Liver (tissue), 3 donors: ENCODE results near the gene STK33.

Experiments
- FOXA1 ChIP-seq: IDR thresholded peaks from 2 replicates; pipeline ENCODE4 v1.6.1; 2016; ENCODE audit warnings: antibody characterized with exemption
- GABPA ChIP-seq, 2 donors: IDR thresholded peaks in 1 of 2; conservative IDR thresholded peaks in 1 of 2; 2 replicates each; pipeline ENCODE4 v1.6.1; 2016; ENCODE audit warnings: antibody characterized with exemption in 2 of 2, mild to moderate bottlenecking in 1 of 2, moderate library complexity in 1 of 2
- HNF4A ChIP-seq, 2 donors: conservative IDR thresholded peaks; 2 replicates each; pipeline ENCODE4 v1.6.1; 2016; ENCODE audit warnings: antibody characterized with exemption in 2 of 2, mild to moderate bottlenecking in 2 of 2
- HNF4G ChIP-seq: IDR thresholded peaks from 2 replicates; pipeline ENCODE4 v1.6.1; 2016; ENCODE audit warnings: antibody characterized with exemption
- JUND ChIP-seq, 2 donors: IDR thresholded peaks; 2 replicates each; pipeline ENCODE4 v1.6.1; 2016; ENCODE audit warnings: antibody characterized with exemption in 2 of 2
- NR2F2 ChIP-seq: IDR thresholded peaks from 2 replicates; pipeline ENCODE4 v1.6.1; 2016; ENCODE audit warnings: antibody characterized with exemption
- RAD21 ChIP-seq, 2 donors: IDR thresholded peaks; 2 replicates each; pipeline ENCODE4 v1.6.1; 2016; ENCODE audit warnings: antibody characterized with exemption in 2 of 2, mild to moderate bottlenecking in 2 of 2
- RXRA ChIP-seq, 2 donors: IDR thresholded peaks; 2 replicates each; pipeline ENCODE4 v1.6.1; 2017 to 2018; ENCODE audit warnings: antibody characterized with exemption in 2 of 2, mild to moderate bottlenecking in 1 of 2
- SP1 ChIP-seq: IDR thresholded peaks from 2 replicates; pipeline ENCODE4 v1.6.1; 2018; ENCODE audit warnings: antibody characterized with exemption, mild to moderate bottlenecking
- TAF1 ChIP-seq: conservative IDR thresholded peaks from 2 replicates; pipeline ENCODE4 v1.6.1; 2016; ENCODE audit warnings: antibody characterized with exemption, mild to moderate bottlenecking
- TF ChIP-seq, protein P1 (sequence below): fragments of 150-350 bp; IDR thresholded peaks from 2 replicates; pipeline ENCODE4 v1.5.1; 2017; ENCODE audit warnings: improper control_type of control experiment, low read depth, low read length; ENCODE audit not compliant: missing input control
- TF ChIP-seq, protein P2 (sequence below): IDR thresholded peaks from 2 replicates; pipeline ENCODE4 v1.6.1; 2016; ENCODE audit warnings: antibody characterized with exemption
- donor health status: healthy.
- donor health status: healthy.

DNA sequence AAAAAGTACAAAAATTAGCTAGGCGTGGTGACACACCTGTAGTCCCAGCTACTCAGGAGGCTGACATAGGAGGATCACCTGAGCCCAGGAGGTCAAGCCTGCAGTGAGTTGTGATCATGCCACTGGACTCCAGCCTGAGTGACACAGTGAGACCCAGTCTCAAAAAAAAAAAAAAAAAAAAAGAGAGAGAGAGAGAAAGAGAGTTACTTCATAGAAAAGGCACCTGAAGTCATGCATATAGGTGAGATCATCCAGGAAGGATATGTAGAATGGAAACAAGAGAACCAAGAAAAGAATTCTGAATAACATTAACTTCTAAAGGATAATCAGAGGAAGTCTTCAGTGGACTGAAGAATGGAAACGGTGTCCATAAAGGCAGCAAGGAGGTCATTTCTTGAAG, 106.8 kb downstream of the STK33 start:
- no peak for TF ChIP-seq HNF4G
- no peak for TF ChIP-seq GABPA (IDR thresholded peaks at IDR 0.05 in 1 of 2, conservative IDR thresholded peaks at IDR 0.05 in 1 of 2)
- TF ChIP-seq, protein P1, sequence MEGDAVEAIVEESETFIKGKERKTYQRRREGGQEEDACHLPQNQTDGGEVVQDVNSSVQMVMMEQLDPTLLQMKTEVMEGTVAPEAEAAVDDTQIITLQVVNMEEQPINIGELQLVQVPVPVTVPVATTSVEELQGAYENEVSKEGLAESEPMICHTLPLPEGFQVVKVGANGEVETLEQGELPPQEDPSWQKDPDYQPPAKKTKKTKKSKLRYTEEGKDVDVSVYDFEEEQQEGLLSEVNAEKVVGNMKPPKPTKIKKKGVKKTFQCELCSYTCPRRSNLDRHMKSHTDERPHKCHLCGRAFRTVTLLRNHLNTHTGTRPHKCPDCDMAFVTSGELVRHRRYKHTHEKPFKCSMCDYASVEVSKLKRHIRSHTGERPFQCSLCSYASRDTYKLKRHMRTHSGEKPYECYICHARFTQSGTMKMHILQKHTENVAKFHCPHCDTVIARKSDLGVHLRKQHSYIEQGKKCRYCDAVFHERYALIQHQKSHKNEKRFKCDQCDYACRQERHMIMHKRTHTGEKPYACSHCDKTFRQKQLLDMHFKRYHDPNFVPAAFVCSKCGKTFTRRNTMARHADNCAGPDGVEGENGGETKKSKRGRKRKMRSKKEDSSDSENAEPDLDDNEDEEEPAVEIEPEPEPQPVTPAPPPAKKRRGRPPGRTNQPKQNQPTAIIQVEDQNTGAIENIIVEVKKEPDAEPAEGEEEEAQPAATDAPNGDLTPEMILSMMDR = no peak
- TF ChIP-seq, protein P2, sequence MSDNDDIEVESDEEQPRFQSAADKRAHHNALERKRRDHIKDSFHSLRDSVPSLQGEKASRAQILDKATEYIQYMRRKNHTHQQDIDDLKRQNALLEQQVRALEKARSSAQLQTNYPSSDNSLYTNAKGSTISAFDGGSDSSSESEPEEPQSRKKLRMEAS = no peak
- TF ChIP-seq RXRA (IDR thresholded peaks at IDR 0.05) = no peak
- TF ChIP-seq RAD21 (IDR thresholded peaks at IDR 0.05) = no peak
- no peak for TF ChIP-seq SP1
- TF ChIP-seq JUND (IDR thresholded peaks at IDR 0.05) = no peak
- TF ChIP-seq NR2F2 = no peak
- no peak for TF ChIP-seq HNF4A (conservative IDR thresholded peaks at IDR 0.05)
- TF ChIP-seq FOXA1 = no peak
- no peak for TF ChIP-seq TAF1
